IMR-90 (cell line): ENCODE data around the gene CCDC180.

ENCODE experiments used
- CTCF ChIP-seq: conservative IDR thresholded peaks from 2 replicates; pipeline ENCODE4 v1.5.1; 2012; ENCODE audit warnings: mild to moderate bottlenecking, low read depth, low read length, improper control_type of control experiment
- MXI1 ChIP-seq: IDR thresholded peaks from 2 replicates; pipeline ENCODE4 v1.6.1; 2012; ENCODE audit warnings: low read depth, mild to moderate bottlenecking, low read length, moderate library complexity, borderline replicate concordance
- NFE2L2 ChIP-seq: fragments of 150-350 bp; IDR thresholded peaks from 2 replicates; pipeline ENCODE4 v1.6.1; 2016; ENCODE audit warnings: low read depth, mild to moderate bottlenecking, low read length
- POLR2A ChIP-seq: IDR thresholded peaks from 2 replicates; pipeline ENCODE4 v1.6.1; 2012; ENCODE audit warnings: mild to moderate bottlenecking, low read depth, low read length
- RAD21 ChIP-seq: IDR thresholded peaks from 2 replicates; pipeline ENCODE4 v1.6.1; 2012; ENCODE audit warnings: low read length, improper control_type of control experiment
- SMC3 ChIP-seq: fragments of 150-350 bp; IDR thresholded peaks from 2 replicates; pipeline ENCODE4 v1.6.1; 2016; ENCODE audit warnings: low read depth, mild to moderate bottlenecking, antibody characterized with exemption, low read length, moderate library complexity
- USF2 ChIP-seq: fragments of 150-350 bp; IDR thresholded peaks from 2 replicates; pipeline ENCODE4 v1.6.1; 2017; ENCODE audit warnings: mild to moderate bottlenecking, antibody characterized with exemption, low read length, low read depth

GRCh38 chr9:97314503-97314902 is 7.0 kb downstream of the CCDC180 start:
- TF ChIP-seq RAD21 (no peak), POLR2A (no peak), MXI1 (no peak), USF2 (no peak), CTCF (no peak), SMC3 (no peak), NFE2L2 (no peak)
